ENCODE data around the gene CDC16. TPM values are rescaled to one million over a fixed set of nuclear protein-coding genes. Genes with fewer than 3 reads are reported as not detected.

Gene CDC16
- total and polyA plus RNA-seq, 9 of the 15 experiments (the other 6 are each of a cell fraction or from before 2014, with no cell fraction given), result 23.2 to 102 (median 51.6) TPM

DNA sequence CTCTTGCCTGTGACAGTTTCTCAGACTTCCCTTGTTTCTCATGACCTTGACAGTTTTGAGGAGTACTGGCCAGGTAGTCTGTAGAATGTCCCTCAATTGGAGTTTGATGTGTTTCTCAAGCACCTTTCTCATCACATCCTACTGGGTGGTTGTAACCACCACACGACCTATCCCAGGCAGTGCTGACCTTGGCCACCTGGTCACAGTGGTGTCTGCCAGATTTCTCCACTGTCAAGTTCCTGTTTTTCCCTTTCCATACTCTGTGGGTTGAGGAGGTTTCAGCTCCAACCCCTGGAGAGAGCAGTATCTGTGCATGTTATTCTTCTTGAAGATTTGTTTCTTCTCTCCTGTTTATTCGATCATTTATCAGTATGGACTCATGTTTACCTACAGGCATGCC lies 38.3 kb downstream of the CDC16 start:
- DNase-seq (ENCODE audit: extremely low read depth in 1 of 4, low spot score in 3 of 4), result no peak
- in situ Hi-C loops (cut with MboI), result no loop called here
- H3K4me1 ChIP-seq (replicated peaks in 1 of 2; ENCODE audit: control insufficient read depth in 2 of 2, insufficient read depth in 2 of 2, low read length in 2 of 2), result no peaks in the 10 kb centered on the region; a peak in 1 of 5 replicates
- H2AFZ ChIP-seq (ENCODE audit: low read depth, low read length), result no peak overlapping the region
- H3K27me3 ChIP-seq (ENCODE audit: control insufficient read depth in 2 of 2, insufficient read depth in 2 of 2, low read length in 2 of 2), result no peaks in the 10 kb centered on the region
- H3K9ac ChIP-seq (ENCODE audit: insufficient read depth in 1 of 2, low read depth in 2 of 2, low read length in 2 of 2), result no peak overlapping the region
- BruUV-seq (replicated peaks), result no TSS peak
- no peaks in the 10 kb centered on the region; the same call in 1 of the 2 replicates for H4K20me1 ChIP-seq (replicated peaks; ENCODE audit: control insufficient read depth, insufficient read depth, low read length)
- intact Hi-C loops (cut with micrococcal nuclease), result no loop called here
- H3K27ac ChIP-seq (ENCODE audit: extremely low read depth, low read depth, low read length), result no peak overlapping the region
- H3K4me3 ChIP-seq, result no peak overlapping the region
- peaks cover 74% of the 10 kb centered on the region for H3K36me3 ChIP-seq (ENCODE audit: control insufficient read depth, insufficient read depth, low read length)
- WGBS (ENCODE audit: insufficient coverage, low coverage, missing lambda C conversion rate), result 77% methylated on average over 2 of the region's 2 CpGs
- H3K79me2 ChIP-seq (ENCODE audit: control insufficient read depth, insufficient read depth, low read length), result no peaks in the 10 kb centered on the region
- ChIA-PET CTCF (ENCODE audit: low intra/inter-chr PET ratio) (no interaction called here), POLR2A (no interaction called here)
- TF ChIP-seq NR3C1 (CRISPR knock-in tag; IDR thresholded peaks at IDR 0.05) (no peak), POLR2B (IDR thresholded peaks at IDR 0.05; ENCODE audit: low read depth, partially characterized antibody) (peak; percentile 14)
- no peak for FAIRE-seq
- ATAC-seq, result peak; percentile 34; the same call in 2 of the 3 replicates
- peaks cover 2% of the 10 kb centered on the region; the same call in 1 of the 2 replicates for H3K9me3 ChIP-seq (replicated peaks; ENCODE audit: control insufficient read depth, insufficient read depth, low read depth, low read length)
- H3K9me1 ChIP-seq (ENCODE audit: control insufficient read depth, insufficient read depth, low read length), result no peaks in the 10 kb centered on the region
- H3K4me2 ChIP-seq (ENCODE audit: insufficient read depth, low read length), result no peak overlapping the region

DNA sequence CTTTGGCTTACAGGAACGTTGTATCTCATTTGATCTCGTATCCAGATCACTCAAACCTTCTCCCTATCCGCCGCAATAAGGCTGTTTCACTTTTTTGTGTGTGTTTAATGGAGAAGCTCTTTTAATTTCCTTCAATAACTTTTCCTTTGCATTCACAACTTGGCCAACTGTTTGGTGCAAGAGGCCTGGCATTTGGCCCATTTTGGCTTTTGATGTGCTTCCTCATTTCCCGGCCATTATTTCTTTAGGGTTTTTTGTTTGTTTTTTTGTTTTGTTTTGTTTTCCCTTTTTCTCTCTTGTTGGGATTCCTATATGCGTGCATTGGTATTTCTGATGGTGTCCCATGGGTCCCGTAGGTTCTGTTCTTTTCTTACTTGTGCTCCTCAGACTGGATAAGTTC lies 40.6 kb downstream of the CDC16 start:
- H3K27ac ChIP-seq (ENCODE audit: extremely low read depth, low read depth, low read length), result no peak overlapping the region
- H3K27me3 ChIP-seq (ENCODE audit: control insufficient read depth in 2 of 2, insufficient read depth in 2 of 2, low read length in 2 of 2), result no peaks in the 10 kb centered on the region
- H3K9me1 ChIP-seq (ENCODE audit: control insufficient read depth, insufficient read depth, low read length), result no peaks in the 10 kb centered on the region
- H3K79me2 ChIP-seq (ENCODE audit: control insufficient read depth, insufficient read depth, low read length), result peaks cover 6% of the 10 kb centered on the region; the same call in 1 of the 3 replicates
- no peak overlapping the region for H3K4me2 ChIP-seq (ENCODE audit: insufficient read depth, low read length)
- in situ Hi-C loops (cut with MboI) (no loop called here), intact Hi-C loops (cut with micrococcal nuclease) (no loop called here)
- H3K4me3 ChIP-seq, result no peak overlapping the region
- no peaks in the 10 kb centered on the region for H3K9me3 ChIP-seq (replicated peaks; ENCODE audit: control insufficient read depth, insufficient read depth, low read depth, low read length)
- FAIRE-seq (no peak), ATAC-seq (no peak), DNase-seq (ENCODE audit: extremely low read depth in 1 of 4, low spot score in 3 of 4) (no peak)
- no peak overlapping the region for H3K9ac ChIP-seq (ENCODE audit: insufficient read depth in 1 of 2, low read depth in 2 of 2, low read length in 2 of 2)
- ChIA-PET POLR2A (no interaction called here), CTCF (ENCODE audit: low intra/inter-chr PET ratio) (no interaction called here)
- no TSS peak for BruUV-seq (replicated peaks)
- 90% methylated on average over 7 of the region's 7 CpGs for WGBS (ENCODE audit: insufficient coverage, low coverage, missing lambda C conversion rate)
- peaks cover 63% of the 10 kb centered on the region for H3K36me3 ChIP-seq (ENCODE audit: control insufficient read depth, insufficient read depth, low read length)
- peak; percentile 44 for TF ChIP-seq NFIC (IDR thresholded peaks at IDR 0.05)
- TF ChIP-seq ERF (CRISPR knock-in tag; IDR thresholded peaks at IDR 0.05), result no peak
- H3K4me1 ChIP-seq (replicated peaks in 1 of 2; ENCODE audit: control insufficient read depth in 2 of 2, insufficient read depth in 2 of 2, low read length in 2 of 2), result peaks cover 7 to 21% of the 10 kb centered on the region in 2 experiments
- no peaks in the 10 kb centered on the region; the same call in 1 of the 2 replicates for H4K20me1 ChIP-seq (replicated peaks; ENCODE audit: control insufficient read depth, insufficient read depth, low read length)
- H2AFZ ChIP-seq (ENCODE audit: low read depth, low read length), result no peak overlapping the region
